Loucy (cell line): ENCODE results near the gene LRRFIP1.

ENCODE experiments used
- EZH2phosphoT487 ChIP-seq: fragments of 200-600 bp; IDR thresholded peaks from 2 replicates; pipeline ENCODE4 v1.6.1; 2018; ENCODE audit warnings: antibody characterized with exemption, mild to moderate bottlenecking, moderate library complexity, borderline replicate concordance
- TF ChIP-seq, protein P1 (sequence below): fragments of 200-600 bp; sonication (generic); conservative IDR thresholded peaks from 2 replicates; pipeline ENCODE4 v1.5.1; 2014; ENCODE audit warnings: mild to moderate bottlenecking, antibody characterized with exemption, low read length

DNA sequence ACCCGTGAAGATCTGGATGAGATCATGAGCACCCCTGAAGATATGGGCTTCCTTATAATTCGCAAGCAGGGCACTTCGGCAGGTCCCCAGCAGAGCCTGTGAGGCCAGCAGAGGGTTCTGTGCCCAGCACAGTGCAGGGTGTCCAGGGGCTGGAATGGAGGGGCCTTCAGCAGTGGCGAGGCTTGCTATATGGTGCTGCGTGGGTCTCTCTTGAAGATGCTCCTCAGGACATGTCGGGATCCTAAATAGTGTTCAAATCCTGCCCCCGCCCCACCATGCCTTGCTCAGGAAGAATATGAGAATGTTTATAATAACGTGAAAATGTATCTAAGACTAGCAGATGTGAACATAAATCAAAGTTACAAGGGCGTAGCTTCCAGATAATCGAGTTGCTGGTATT lies 110.9 kb downstream of the LRRFIP1 start:
- TF ChIP-seq, protein P1, sequence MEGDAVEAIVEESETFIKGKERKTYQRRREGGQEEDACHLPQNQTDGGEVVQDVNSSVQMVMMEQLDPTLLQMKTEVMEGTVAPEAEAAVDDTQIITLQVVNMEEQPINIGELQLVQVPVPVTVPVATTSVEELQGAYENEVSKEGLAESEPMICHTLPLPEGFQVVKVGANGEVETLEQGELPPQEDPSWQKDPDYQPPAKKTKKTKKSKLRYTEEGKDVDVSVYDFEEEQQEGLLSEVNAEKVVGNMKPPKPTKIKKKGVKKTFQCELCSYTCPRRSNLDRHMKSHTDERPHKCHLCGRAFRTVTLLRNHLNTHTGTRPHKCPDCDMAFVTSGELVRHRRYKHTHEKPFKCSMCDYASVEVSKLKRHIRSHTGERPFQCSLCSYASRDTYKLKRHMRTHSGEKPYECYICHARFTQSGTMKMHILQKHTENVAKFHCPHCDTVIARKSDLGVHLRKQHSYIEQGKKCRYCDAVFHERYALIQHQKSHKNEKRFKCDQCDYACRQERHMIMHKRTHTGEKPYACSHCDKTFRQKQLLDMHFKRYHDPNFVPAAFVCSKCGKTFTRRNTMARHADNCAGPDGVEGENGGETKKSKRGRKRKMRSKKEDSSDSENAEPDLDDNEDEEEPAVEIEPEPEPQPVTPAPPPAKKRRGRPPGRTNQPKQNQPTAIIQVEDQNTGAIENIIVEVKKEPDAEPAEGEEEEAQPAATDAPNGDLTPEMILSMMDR, result no peak
- TF ChIP-seq EZH2phosphoT487, result no peak
